ENCODE results near the gene MAGED1.

DNA sequence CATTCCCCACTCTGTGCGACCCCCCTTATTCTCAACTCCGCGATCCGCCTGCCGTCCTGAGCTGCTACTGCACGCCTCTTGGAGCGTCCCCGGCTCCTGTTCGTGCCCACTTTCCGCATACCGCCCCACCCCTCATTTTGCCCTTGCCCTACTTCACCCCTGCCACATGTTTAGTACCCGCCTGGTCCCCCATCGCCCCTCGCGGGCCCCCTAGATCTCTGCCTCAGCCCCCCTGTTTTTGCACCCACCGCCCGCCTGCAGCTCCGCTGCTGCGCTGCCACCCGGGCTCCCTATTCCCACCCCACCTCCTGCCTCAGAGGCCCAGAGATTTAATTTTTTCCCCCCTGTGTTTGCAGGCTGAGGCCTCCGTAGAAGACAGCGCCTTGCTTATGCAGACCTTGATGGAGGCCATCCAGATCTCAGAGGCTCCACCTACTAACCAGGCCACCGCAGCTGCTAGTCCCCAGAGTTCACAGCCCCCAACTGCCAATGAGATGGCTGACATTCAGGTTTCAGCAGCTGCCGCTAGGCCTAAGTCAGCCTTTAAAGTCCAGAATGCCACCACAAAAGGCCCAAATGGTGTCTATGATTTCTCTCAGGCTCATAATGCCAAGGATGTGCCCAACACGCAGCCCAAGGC lies 1.4 kb downstream of the MAGED1 start:
- TF ChIP-seq, protein P1, sequence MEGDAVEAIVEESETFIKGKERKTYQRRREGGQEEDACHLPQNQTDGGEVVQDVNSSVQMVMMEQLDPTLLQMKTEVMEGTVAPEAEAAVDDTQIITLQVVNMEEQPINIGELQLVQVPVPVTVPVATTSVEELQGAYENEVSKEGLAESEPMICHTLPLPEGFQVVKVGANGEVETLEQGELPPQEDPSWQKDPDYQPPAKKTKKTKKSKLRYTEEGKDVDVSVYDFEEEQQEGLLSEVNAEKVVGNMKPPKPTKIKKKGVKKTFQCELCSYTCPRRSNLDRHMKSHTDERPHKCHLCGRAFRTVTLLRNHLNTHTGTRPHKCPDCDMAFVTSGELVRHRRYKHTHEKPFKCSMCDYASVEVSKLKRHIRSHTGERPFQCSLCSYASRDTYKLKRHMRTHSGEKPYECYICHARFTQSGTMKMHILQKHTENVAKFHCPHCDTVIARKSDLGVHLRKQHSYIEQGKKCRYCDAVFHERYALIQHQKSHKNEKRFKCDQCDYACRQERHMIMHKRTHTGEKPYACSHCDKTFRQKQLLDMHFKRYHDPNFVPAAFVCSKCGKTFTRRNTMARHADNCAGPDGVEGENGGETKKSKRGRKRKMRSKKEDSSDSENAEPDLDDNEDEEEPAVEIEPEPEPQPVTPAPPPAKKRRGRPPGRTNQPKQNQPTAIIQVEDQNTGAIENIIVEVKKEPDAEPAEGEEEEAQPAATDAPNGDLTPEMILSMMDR (IDR thresholded peaks at IDR 0.05), result no peak
- TF ChIP-seq POLR2AphosphoS5 (IDR thresholded peaks at IDR 0.05; ENCODE audit: low read depth, low read length) (no peak), REST (IDR thresholded peaks at IDR 0.05; ENCODE audit: insufficient read depth in 1 of 2, low read depth in 2 of 2, low read length in 1 of 2) (no peak), SIN3A (IDR thresholded peaks at IDR 0.05; ENCODE audit: borderline replicate concordance, insufficient read depth, low read depth, low read length) (no peak)

Measured in Panc1 (cell line).